Neural progenitor cell (in vitro differentiated cells): ENCODE results near the gene TNFRSF25. TPM values are rescaled to one million over a fixed set of nuclear protein-coding genes. Genes with fewer than 3 reads are reported as not detected.
A peak's percentile ranks its signal among the peaks of the same experiment; 100 is the strongest.

Source experiments
- DNase-seq: peaks from one replicate; pipeline ENCODE4 v3.0.0-alpha.2; 2016; ENCODE audit warnings: low spot score
- H2AFZ ChIP-seq: fragments of 200-600 bp; sonication (generic); replicated peaks from 2 replicates; pipeline ENCODE4 v1.6.1; 2016; ENCODE audit warnings: antibody characterized with exemption
- H3F3A ChIP-seq: fragments of 200-600 bp; sonication (generic); 2 replicates; pipeline ENCODE4 v1.6.1; 2016; ENCODE audit warnings: antibody characterized with exemption, low read depth
- H3K27ac ChIP-seq: fragments of 200-600 bp; sonication (generic); 2 replicates; pipeline ENCODE4 v1.5.1; 2016; ENCODE audit warnings: mild to moderate bottlenecking
- H3K27me3 ChIP-seq: fragments of 200-600 bp; sonication (generic); 2 replicates; pipeline ENCODE4 v1.6.1; 2016; ENCODE audit warnings: mild to moderate bottlenecking, moderate library complexity
- H3K36me3 ChIP-seq: fragments of 200-600 bp; sonication (generic); 2 replicates; pipeline ENCODE4 v1.5.1; 2016
- H3K4me1 ChIP-seq: fragments of 200-600 bp; sonication (generic); 2 replicates; pipeline ENCODE4 v1.6.1; 2016; ENCODE audit warnings: mixed run types
- H3K4me2 ChIP-seq: fragments of 200-600 bp; sonication (generic); 2 replicates; pipeline ENCODE4 v1.6.1; 2016
- H3K4me3 ChIP-seq: fragments of 200-600 bp; sonication (generic); 2 replicates; pipeline ENCODE4 v1.5.1; 2016
- H3K79me2 ChIP-seq: fragments of 200-600 bp; sonication (generic); 2 replicates; pipeline ENCODE4 v1.6.1; 2016; ENCODE audit warnings: low read depth
- H3K9ac ChIP-seq: fragments of 200-600 bp; sonication (generic); 2 replicates; pipeline ENCODE4 v1.6.1; 2016
- H3K9me3 ChIP-seq: fragments of 200-600 bp; sonication (generic); 2 replicates; pipeline ENCODE4 v1.5.1; 2016; ENCODE audit warnings: low read depth
- H4K20me1 ChIP-seq: fragments of 200-600 bp; sonication (generic); 2 replicates; pipeline ENCODE4 v1.6.1; 2016; ENCODE audit warnings: low read depth
- H3K27ac Mint-ChIP-seq: 3 replicates; pipeline ENCODE4 v1.8.0; 2021; ENCODE audit warnings: mixed read lengths
- H3K27me3 Mint-ChIP-seq: 2 replicates; pipeline ENCODE4 v1.8.0; 2022; ENCODE audit warnings: low read depth, mild to moderate bottlenecking, inconsistent platforms, moderate library complexity, mixed read lengths; ENCODE audit not compliant: insufficient read depth
- H3K36me3 Mint-ChIP-seq: 3 replicates; pipeline ENCODE4 v1.8.0; 2021; ENCODE audit warnings: mixed read lengths
- H3K4me1 Mint-ChIP-seq: 3 replicates; pipeline ENCODE4 v1.8.0; 2021; ENCODE audit warnings: mixed read lengths
- H3K4me3 Mint-ChIP-seq: 3 replicates; pipeline ENCODE4 v1.8.0; 2021; ENCODE audit warnings: mild to moderate bottlenecking, moderate library complexity, mixed read lengths
- H3K9me3 Mint-ChIP-seq: 3 replicates; pipeline ENCODE4 v1.8.0; 2020; ENCODE audit warnings: mixed read lengths
- CTCF ChIP-seq: fragments of 200-600 bp; sonication (generic); IDR thresholded peaks from 2 replicates; pipeline ENCODE4 v1.5.1; 2017; ENCODE audit warnings: antibody characterized with exemption, mild to moderate bottlenecking
- EZH2 ChIP-seq: fragments of 200-600 bp; sonication (generic); IDR thresholded peaks from 2 replicates; pipeline ENCODE4 v1.6.1; 2017; ENCODE audit warnings: antibody characterized with exemption, mild to moderate bottlenecking, moderate library complexity
- EZH2phosphoT487 ChIP-seq: fragments of 200-600 bp; sonication (generic); IDR thresholded peaks from 2 replicates; pipeline ENCODE4 v1.6.1; 2017; ENCODE audit warnings: antibody characterized with exemption
- total RNA-seq: library from RNA; depleted of rRNA; stranded (reverse); fragments of >200 nt; gene quantifications from 2 replicates; pipeline ENCODE4 v1.2.3, GENCODE V29; 2015; ENCODE audit warnings: low replicate concordance

The TNFRSF25 gene
- total RNA-seq, 1 donor from 2014 or later, result 15.6 TPM

GRCh38 chr1:6504887-6505286 is 38.9 kb upstream of the TNFRSF25 start:
- Histone ChIP-seq H3K79me2 (no peaks in the 10 kb centered on the region), H2AFZ (no peak overlapping the region), H3K9me3 (no peaks in the 10 kb centered on the region), H3K4me1 (peaks cover 5% of the 10 kb centered on the region), H3F3A (no peaks in the 10 kb centered on the region), H3K4me3 (no peak overlapping the region), H3K9ac (no peak overlapping the region), H3K27ac (no peak overlapping the region), H3K4me2 (no peak overlapping the region), H4K20me1 (no peaks in the 10 kb centered on the region), H3K36me3 (no peaks in the 10 kb centered on the region), H3K27me3 (no peaks in the 10 kb centered on the region)
- H3K36me3 Mint-ChIP-seq, result no peaks in the 10 kb centered on the region
- DNase-seq, result no peak
- no peak overlapping the region for H3K4me3 Mint-ChIP-seq
- no peak for TF ChIP-seq CTCF
- TF ChIP-seq EZH2phosphoT487, result no peak
- no peak for TF ChIP-seq EZH2
- peaks cover 19% of the 10 kb centered on the region for H3K4me1 Mint-ChIP-seq
- peaks cover 8% of the 10 kb centered on the region for H3K27me3 Mint-ChIP-seq
- peak overlapping the region; percentile 94 for H3K27ac Mint-ChIP-seq
- no peaks in the 10 kb centered on the region for H3K9me3 Mint-ChIP-seq

GRCh38 chr1:6503884-6504602 is 38.1 kb upstream of the TNFRSF25 start:
- Mint-ChIP-seq H3K9me3 (no peaks in the 10 kb centered on the region), H3K36me3 (no peaks in the 10 kb centered on the region), H3K27me3 (peaks cover 9% of the 10 kb centered on the region), H3K4me3 (peak overlapping the region; percentile 62), H3K4me1 (peaks cover 23% of the 10 kb centered on the region), H3K27ac (peak overlapping the region; percentile 82)
- H3K27ac ChIP-seq, result no peak overlapping the region
- H2AFZ ChIP-seq, result no peak overlapping the region
- no peaks in the 10 kb centered on the region for H3F3A ChIP-seq
- H3K9ac ChIP-seq, result no peak overlapping the region
- peaks cover 3% of the 10 kb centered on the region for H3K27me3 ChIP-seq
- no peak for DNase-seq
- H3K4me2 ChIP-seq, result no peak overlapping the region
- no peaks in the 10 kb centered on the region for H3K36me3 ChIP-seq
- H3K4me1 ChIP-seq, result peaks cover 5% of the 10 kb centered on the region
- H3K4me3 ChIP-seq, result no peak overlapping the region
- no peaks in the 10 kb centered on the region for H4K20me1 ChIP-seq
- H3K79me2 ChIP-seq, result no peaks in the 10 kb centered on the region
- TF ChIP-seq CTCF (no peak), EZH2 (no peak), EZH2phosphoT487 (no peak)
- no peaks in the 10 kb centered on the region for H3K9me3 ChIP-seq

GRCh38 chr1:6502000-6502891 is 36.3 kb upstream of the TNFRSF25 start:
- Mint-ChIP-seq H3K9me3 (no peaks in the 10 kb centered on the region), H3K27ac (no peak overlapping the region), H3K4me1 (peaks cover 35% of the 10 kb centered on the region), H3K4me3 (no peak overlapping the region), H3K27me3 (peaks cover 11% of the 10 kb centered on the region), H3K36me3 (no peaks in the 10 kb centered on the region)
- no peaks in the 10 kb centered on the region for H3K79me2 ChIP-seq
- H3K27me3 ChIP-seq, result peaks cover 20% of the 10 kb centered on the region
- no peaks in the 10 kb centered on the region for H3K36me3 ChIP-seq
- no peaks in the 10 kb centered on the region for H4K20me1 ChIP-seq
- H3K9me3 ChIP-seq, result no peaks in the 10 kb centered on the region
- DNase-seq, result no peak
- peaks cover 8% of the 10 kb centered on the region for H3F3A ChIP-seq
- H3K27ac ChIP-seq, result no peak overlapping the region
- TF ChIP-seq EZH2phosphoT487 (no peak), CTCF (no peak), EZH2 (no peak)
- no peak overlapping the region for H3K4me3 ChIP-seq
- no peak overlapping the region for H3K4me2 ChIP-seq
- H3K4me1 ChIP-seq, result peaks cover 19% of the 10 kb centered on the region
- H3K9ac ChIP-seq, result no peak overlapping the region
- H2AFZ ChIP-seq, result no peak overlapping the region
